Inflammatory macrophage (primary cell): Measurements from ENCODE around the gene ST6GALNAC5.
"Not testable (repeated sequence)": the region's sequence is repeated elsewhere in the genome, so short reads cannot be mapped to it uniquely, and the experiment has no call there.

Source experiments
- DNase-seq, 2 donors: peaks; one replicate each; pipeline ENCODE4 v3.0.0-alpha.2; 2020 to 2022

ST6GALNAC5 gene

DNA sequence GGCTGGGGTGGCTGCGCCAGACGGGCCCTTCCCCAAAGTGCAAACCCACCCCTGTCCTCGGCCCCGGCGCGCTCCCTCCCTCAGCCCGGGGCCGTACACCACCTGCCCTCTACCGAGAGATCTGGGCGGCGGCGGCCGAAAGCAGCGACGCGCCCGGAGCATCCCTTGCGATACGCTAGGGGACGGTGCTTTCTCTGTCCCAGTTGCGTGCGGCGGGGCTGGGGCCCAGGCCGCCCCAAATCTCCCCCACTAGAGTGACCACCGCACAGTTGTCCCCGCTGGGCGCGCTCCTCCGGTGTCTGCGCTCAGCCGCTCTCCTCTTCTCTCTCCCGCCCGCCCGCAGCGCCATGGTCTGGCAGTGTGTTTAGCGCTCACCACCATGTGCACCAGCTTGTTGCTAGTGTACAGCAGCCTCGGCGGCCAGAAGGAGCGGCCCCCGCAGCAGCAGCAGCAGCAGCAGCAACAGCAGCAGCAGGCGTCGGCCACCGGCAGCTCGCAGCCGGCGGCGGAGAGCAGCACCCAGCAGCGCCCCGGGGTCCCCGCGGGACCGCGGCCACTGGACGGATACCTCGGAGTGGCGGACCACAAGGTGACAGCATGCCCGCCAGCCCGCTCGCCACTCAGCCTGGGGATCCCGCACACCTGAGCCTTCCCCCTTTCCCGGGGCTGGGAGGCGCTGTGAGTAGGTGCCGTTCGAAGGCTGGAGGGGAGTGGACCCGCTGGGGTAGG is 1.0 kb downstream of the ST6GALNAC5 start:
- DNase-seq = no peak

- DNase-seq = no peak
Measured at GRCh38 chr1:76868916-76869315, 1.6 kb downstream of the ST6GALNAC5 start.

GRCh38 chr1:76870037-76870436 is 2.8 kb downstream of the ST6GALNAC5 start:
- no peak for DNase-seq

DNA sequence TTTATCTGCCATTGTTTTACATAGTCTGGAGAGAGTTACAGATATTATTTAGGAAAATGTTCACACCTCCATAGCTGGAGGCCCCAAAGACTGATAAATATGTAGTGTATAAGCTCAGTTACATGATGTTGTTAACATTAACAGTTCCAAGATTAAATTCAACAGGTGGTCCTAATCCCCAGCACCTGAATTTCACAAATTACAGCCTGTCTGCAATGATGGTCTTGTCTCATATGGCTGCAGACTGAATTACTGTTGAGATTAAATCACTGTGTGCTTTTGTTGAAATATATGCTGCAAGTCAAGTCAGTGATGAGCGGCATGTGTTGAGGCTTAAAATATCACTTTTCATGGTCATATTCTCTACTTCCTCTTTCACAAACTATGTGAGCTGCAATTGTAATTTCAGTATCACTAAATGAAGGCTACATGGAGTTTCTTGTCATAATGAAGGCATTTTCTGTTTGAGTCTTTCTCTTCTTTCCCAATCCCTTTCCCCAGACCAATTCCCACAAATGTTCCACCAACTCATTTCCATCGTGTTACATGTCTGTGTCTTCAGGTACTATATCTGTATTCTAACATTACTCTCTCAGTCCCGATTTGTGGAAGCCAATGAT is 4.2 kb downstream of the ST6GALNAC5 start:
- no peak for DNase-seq

DNA sequence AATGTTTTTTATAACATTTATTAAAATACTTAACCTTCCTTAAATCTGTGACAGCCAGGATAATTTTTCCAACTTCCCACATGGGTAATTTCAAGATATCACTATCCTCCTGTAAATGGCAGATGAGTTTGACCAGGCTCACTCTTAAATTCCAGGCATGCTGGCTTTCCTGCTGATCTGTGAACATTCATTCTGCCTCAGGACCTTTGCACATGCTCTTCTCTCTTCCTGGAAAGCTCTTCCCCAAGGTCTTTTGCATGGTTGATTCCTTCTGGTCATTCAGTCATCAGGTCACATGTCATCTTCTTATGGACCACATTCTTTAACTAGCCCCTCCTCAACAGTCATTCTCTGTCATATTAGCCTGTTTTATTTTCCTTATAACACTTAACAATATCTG is 5.7 kb downstream of the ST6GALNAC5 start:
- no peak for DNase-seq

- DNase-seq = no peak
Measured at GRCh38 chr1:76876655-76877395, 9.5 kb downstream of the ST6GALNAC5 start.

- not testable (repeated sequence) for DNase-seq
Measured at GRCh38 chr1:76879014-76879413, 11.7 kb downstream of the ST6GALNAC5 start.

DNA sequence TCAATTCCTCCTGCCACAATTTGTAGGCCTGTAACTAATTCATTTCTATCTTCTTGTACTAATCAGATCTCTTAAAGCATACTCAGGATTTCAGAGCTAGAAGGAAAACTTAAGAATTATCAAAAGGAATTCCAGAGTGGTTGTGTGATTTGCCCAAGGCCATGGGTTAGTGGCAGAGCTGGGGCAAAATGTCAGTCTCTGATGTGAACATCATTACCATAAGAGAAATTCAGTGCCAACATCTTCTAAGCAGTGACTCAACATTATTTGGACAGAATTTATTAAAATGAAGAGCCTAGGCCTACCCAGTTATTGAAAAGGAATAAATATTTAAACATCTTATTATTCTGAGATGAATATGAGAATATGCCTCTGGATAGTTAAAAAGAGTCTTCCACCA is 14.5 kb downstream of the ST6GALNAC5 start:
- no peak for DNase-seq

- peak in 1 of 2 donors; percentile 10 for DNase-seq
Measured at GRCh38 chr1:76891931-76892622, 24.8 kb downstream of the ST6GALNAC5 start.

DNA sequence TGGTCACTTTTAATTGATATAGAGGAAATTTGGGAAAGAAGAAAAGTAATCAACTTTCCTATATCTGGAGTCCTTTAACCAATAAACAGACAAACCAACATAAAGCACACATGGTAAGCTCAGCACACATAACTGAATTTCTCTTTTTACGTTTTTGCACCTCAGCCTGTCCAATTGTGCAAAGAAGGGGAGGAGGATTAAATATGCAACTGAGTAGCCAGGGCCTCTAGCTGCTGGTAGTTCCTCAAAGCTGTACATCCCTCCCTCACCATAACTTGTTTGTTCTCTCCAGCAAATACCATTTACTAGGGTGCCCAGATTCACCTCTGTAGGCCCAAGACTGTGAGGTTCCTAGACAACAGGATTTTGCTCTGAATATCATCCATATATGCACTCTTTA is 25.4 kb downstream of the ST6GALNAC5 start:
- no peak for DNase-seq

- peak; percentile 41 to 56 for DNase-seq
Measured at GRCh38 chr1:76901158-76901767, 34.0 kb downstream of the ST6GALNAC5 start.

- peak; percentile 42 to 88 for DNase-seq
Measured at GRCh38 chr1:76905876-76906595, 38.8 kb downstream of the ST6GALNAC5 start.

- DNase-seq = no peak
Measured at GRCh38 chr1:76909311-76909710, 42.0 kb downstream of the ST6GALNAC5 start.

DNA sequence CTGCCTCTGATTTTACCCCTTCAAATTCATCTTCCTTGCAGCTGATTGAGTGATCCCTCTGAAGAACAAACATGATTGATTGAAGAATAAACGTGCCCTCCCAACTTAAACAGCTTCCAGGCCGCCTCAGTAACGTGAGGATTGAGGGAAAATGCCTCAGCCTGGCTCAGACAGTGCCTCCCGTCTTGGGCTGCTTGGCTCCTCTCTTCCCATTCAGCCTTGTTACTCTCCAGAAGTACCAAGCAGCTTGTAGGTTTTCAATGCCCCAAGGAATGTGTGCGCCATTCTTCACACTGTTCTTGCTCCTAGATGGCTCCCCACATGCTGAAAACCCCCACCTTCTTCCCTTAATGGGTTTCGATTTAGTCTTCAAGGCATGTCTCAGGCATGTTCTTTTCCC is 51.8 kb downstream of the ST6GALNAC5 start:
- no peak for DNase-seq

DNA sequence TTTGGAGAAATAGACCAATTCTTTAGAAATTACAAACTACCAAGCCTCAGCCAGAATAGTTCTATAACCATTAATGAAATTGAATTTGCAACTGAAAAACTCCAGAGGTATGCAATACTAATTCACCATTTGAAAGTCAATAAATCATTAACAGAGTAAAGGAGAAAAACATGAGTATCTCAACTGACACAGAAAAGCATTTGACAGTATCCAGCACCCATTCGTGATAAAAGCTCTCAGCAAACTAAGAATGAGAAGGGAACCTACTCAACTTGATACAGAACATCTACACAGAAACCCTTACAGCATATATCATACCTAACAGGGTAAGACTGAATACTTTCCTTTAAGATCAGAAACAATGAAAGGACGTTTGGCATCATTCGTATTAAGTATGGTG is 54.3 kb downstream of the ST6GALNAC5 start:
- DNase-seq = no peak

DNA sequence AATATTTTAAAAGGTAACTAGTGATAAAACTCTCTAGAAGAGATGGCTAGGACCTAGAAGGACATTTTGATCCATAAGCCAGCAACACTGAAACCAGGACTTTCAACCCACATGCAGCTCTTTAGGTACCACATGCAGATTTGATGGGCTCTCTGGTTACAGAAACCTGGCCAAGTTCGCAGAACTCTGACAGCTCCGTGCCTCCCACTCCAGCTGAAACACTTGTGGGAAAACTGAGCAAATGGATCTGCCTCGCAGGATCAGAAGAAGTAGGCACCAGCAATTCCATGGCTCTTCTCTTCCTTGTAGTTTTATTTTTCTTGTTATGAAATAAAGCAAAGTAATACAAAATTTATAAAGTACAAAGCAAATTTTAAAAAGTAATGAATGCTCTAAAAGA is 58.5 kb downstream of the ST6GALNAC5 start:
- no peak for DNase-seq

DNA sequence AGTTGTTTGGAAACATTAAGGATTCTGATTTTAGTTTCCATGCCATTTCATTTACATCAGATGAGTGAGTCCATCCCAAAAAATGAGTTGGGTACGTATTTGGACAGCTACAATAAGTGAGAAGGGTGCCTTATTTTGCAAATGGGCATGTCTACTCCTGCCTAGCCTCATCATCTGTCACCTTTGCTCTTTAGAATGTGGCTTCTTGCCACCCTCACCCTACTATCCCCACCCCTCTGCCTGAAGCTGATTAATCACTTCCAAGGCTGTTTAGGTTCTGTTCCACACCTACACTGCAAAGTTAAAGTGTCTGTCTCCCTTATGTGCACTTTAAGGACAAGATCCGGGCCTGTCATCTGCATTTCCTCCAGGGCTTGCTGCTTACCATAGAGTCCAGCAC is 61.2 kb downstream of the ST6GALNAC5 start:
- no peak for DNase-seq

DNA sequence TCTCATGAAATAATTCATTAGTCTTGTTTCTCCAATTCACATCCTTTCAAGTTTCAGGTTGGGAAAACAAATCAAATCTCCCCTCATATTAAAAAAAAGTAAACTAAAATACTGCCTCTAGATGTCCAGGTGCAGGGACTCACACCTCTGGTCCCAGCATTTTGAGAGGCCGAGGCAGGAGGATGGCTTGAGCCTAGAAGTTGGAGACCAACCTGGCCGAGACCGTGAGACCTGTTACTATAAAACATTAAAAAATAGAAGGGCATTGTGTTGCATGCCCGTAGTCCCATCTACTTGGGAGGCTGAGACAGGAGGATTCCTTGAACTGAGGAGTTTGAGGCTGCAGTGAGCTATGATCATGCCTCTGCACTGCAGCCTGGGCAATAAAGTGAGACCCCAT is 61.9 kb downstream of the ST6GALNAC5 start:
- no peak for DNase-seq

GRCh38 chr1:76933847-76934815 is 66.9 kb downstream of the ST6GALNAC5 start:
- DNase-seq = no peak

DNA sequence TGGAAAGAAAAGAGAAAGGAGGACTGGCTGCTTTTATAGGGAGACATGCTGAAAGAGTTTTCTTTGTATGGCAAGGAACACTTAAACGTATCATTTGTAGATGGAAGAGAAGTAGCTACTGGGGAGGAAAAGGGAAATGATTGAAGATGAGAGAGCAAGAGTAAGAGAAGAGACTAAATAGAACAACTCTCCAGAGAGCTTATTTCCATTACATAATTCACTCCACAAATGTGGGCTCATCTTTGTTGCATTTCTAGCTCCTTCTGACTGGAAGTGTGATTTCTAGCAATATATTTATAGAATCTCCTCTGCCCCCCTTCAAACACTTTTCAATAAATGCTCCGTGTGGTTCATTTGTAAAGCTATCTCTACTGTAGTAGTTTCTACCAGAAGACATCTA is 71.0 kb downstream of the ST6GALNAC5 start:
- no peak for DNase-seq
